K562 (cell line): ENCODE data around the gene SMIM41. TPM values are rescaled to one million over a fixed set of nuclear protein-coding genes. Genes with fewer than 3 reads are reported as not detected.

Source experiments
- ATAC-seq: fragments of 200-7000 bp; cut with Tn5 transposase; 3 replicates; pipeline ENCODE4 v1.9.1; 2020; ENCODE audit warnings: moderate library complexity
- BruUV-seq: library from RNA; stranded (reverse); fragments of 400-500 nt; replicated peaks from 2 replicates; lab custom pipeline; 2021; lab: Mats Ljungman, UMichigan
- CTCF ChIA-PET: fragments of 300-600 bp; formaldehyde crosslinking; extraction: SDS; loops from one replicate; lab custom pipeline; 2021; ENCODE audit warnings: low intra/inter-chr PET ratio; lab: Yijun Ruan, JAX
- POLR2A ChIA-PET: fragments of 300-600, 350-650 bp; sonication (Branson Sonifier 250); formaldehyde crosslinking; extraction: SDS; loops from one replicate; lab custom pipeline; 2021; ENCODE audit warnings: antibody characterized with exemption, inconsistent platforms; lab: Yijun Ruan, JAX
- DNase-seq, 4 experiments: peaks; one replicate each; pipeline versions ENCODE4 v3.0.0 to v3.0.0-alpha.2; 2011 to 2018; ENCODE audit warnings: low spot score in 3 of 4, mixed read lengths in 3 of 4; ENCODE audit errors: extremely low read depth in 1 of 4
- FAIRE-seq: peaks from 2 replicates; lab custom pipeline; 2011; peaks lifted over from hg19 to GRCh38; lab: Jason Lieb, UNC
- H2AFZ ChIP-seq: 2 replicates; pipeline ENCODE4 v1.6.0; 2011; ENCODE audit warnings: low read depth, low read length, control low read depth, inconsistent platforms
- H3K27ac ChIP-seq: fragments of 200-600 bp; 3 replicates; pipeline ENCODE4 v1.8.0; 2011; ENCODE audit warnings: low read depth, mild to moderate bottlenecking, control low read depth, inconsistent platforms, low read length, moderate library complexity, mixed read lengths; ENCODE audit errors: extremely low read depth
- H3K27me3 ChIP-seq, 2 experiments: fragments of 300-600 bp in 1 of 2; 2 replicates in 1 of 2; 3 replicates in 1 of 2; pipeline versions ENCODE4 v1.6.0 to v1.8.0; 2011; ENCODE audit warnings: inconsistent platforms in 2 of 2, low read length in 2 of 2, mild to moderate bottlenecking in 1 of 2, mixed read lengths in 1 of 2, moderate library complexity in 1 of 2; ENCODE audit not compliant: control insufficient read depth in 2 of 2, insufficient read depth in 2 of 2
- H3K36me3 ChIP-seq: fragments of 300-600 bp; 3 replicates; pipeline ENCODE4 v1.8.0; 2011; ENCODE audit warnings: mild to moderate bottlenecking, low read length, inconsistent platforms; ENCODE audit not compliant: control insufficient read depth, insufficient read depth
- H3K4me1 ChIP-seq, 2 experiments: fragments of 200-600 bp in 1 of 2; replicated peaks in 1 of 2; 2 replicates in 1 of 2; 3 replicates in 1 of 2; pipeline versions ENCODE4 v1.5.1 to v1.8.0; 2011; ENCODE audit warnings: inconsistent platforms in 2 of 2, low read length in 2 of 2, mild to moderate bottlenecking in 1 of 2, mixed read lengths in 1 of 2, moderate library complexity in 1 of 2; ENCODE audit not compliant: control insufficient read depth in 2 of 2, insufficient read depth in 2 of 2
- H3K4me2 ChIP-seq: 2 replicates; pipeline ENCODE4 v1.6.1; 2011; ENCODE audit warnings: low read length, control low read depth, inconsistent platforms, mixed read lengths; ENCODE audit not compliant: insufficient read depth
- H3K4me3 ChIP-seq: fragments of 200-600 bp; sonication (generic), shearing (Covaris generic); 2 replicates; pipeline ENCODE4 v1.5.1; 2016; ENCODE audit warnings: control low read depth, inconsistent platforms
- H3K79me2 ChIP-seq: fragments of 200-600 bp; 3 replicates; pipeline ENCODE4 v1.8.0; 2011; ENCODE audit warnings: low read length, inconsistent platforms; ENCODE audit not compliant: control insufficient read depth, insufficient read depth
- H3K9ac ChIP-seq, 2 experiments: 2 replicates each; pipeline versions ENCODE4 v1.6.0 to v1.6.1; 2011; ENCODE audit warnings: low read depth in 2 of 2, low read length in 2 of 2, control low read depth in 1 of 2, inconsistent platforms in 1 of 2, mild to moderate bottlenecking in 1 of 2, mixed read lengths in 1 of 2; ENCODE audit not compliant: insufficient read depth in 1 of 2
- H3K9me1 ChIP-seq: one replicate; pipeline ENCODE4 v1.6.0; 2011; ENCODE audit warnings: inconsistent platforms, mild to moderate bottlenecking, low read length, moderate library complexity; ENCODE audit not compliant: control insufficient read depth, insufficient read depth
- H3K9me3 ChIP-seq: replicated peaks from 2 replicates; pipeline ENCODE4 v1.5.1; 2011; ENCODE audit warnings: low read depth, low read length, inconsistent platforms; ENCODE audit not compliant: control insufficient read depth, insufficient read depth
- H4K20me1 ChIP-seq: replicated peaks from 2 replicates; pipeline ENCODE4 v1.6.1; 2011; ENCODE audit warnings: low read length, inconsistent platforms, mixed read lengths; ENCODE audit not compliant: control insufficient read depth, insufficient read depth
- HOMEZ ChIP-seq: fragments of 250-450 bp; sonication (Bioruptor Pico); IDR thresholded peaks from 2 replicates; pipeline ENCODE4 v1.4.0; 2020; ENCODE audit warnings: mild to moderate bottlenecking, moderate library complexity
- NCOR1 ChIP-seq: fragments of 450-650 bp; IDR thresholded peaks from 2 replicates; pipeline ENCODE4 v1.6.1; 2016; ENCODE audit warnings: mild to moderate bottlenecking, moderate library complexity
- NFXL1 ChIP-seq: fragments of 450-650 bp; formaldehyde crosslinking; IDR thresholded peaks from 2 replicates; pipeline ENCODE4 v1.4.0; 2021; ENCODE audit warnings: mild to moderate bottlenecking
- RBM34 ChIP-seq: fragments of 200-400 bp; formaldehyde crosslinking; IDR thresholded peaks from 2 replicates; pipeline ENCODE4 v1.6.1; 2018; ENCODE audit warnings: low read length, borderline replicate concordance; ENCODE audit not compliant: insufficient read depth
- RCOR1 ChIP-seq, 2 experiments: IDR thresholded peaks; 2 replicates each; pipeline ENCODE4 v1.6.1; 2012; ENCODE audit warnings: low read depth in 2 of 2, low read length in 2 of 2, borderline replicate concordance in 1 of 2, improper control_type of control experiment in 1 of 2
- RERE ChIP-seq: sonication (generic); formaldehyde crosslinking; IDR thresholded peaks from 2 replicates; pipeline ENCODE4 v1.8.0; 2023; ENCODE audit warnings: missing genetic modification reagents, mild to moderate bottlenecking, borderline replicate concordance
- SNIP1 ChIP-seq: fragments of 450-650 bp; IDR thresholded peaks from 2 replicates; pipeline ENCODE4 v1.7.1; 2017; ENCODE audit warnings: low read depth, mild to moderate bottlenecking
- ZNF23 ChIP-seq: fragments of 250-450 bp; sonication (Bioruptor Pico); IDR thresholded peaks from 2 replicates; pipeline ENCODE4 v1.4.0; 2020; ENCODE audit warnings: mild to moderate bottlenecking
- ZNF41 ChIP-seq: fragments of 250-450 bp; sonication (Bioruptor Pico); conservative IDR thresholded peaks from 2 replicates; pipeline ENCODE4 v1.4.0; 2020; ENCODE audit warnings: mild to moderate bottlenecking
- ZNF668 ChIP-seq: fragments of 250-450 bp; sonication (Bioruptor Pico); IDR thresholded peaks from 2 replicates; pipeline ENCODE4 v1.8.0; 2022; ENCODE audit warnings: mild to moderate bottlenecking, inconsistent platforms
- WGBS: fragments of 100-300 bp; shearing (Covaris generic); methylation state at CpG from one replicate; pipeline ENCODE4 v1.1.6; 2016; ENCODE audit warnings: low coverage, mixed read lengths; ENCODE audit not compliant: insufficient coverage; ENCODE audit errors: missing lambda C conversion rate; 5-methylcytosine and 5-hydroxymethylcytosine counted together
- in situ Hi-C: fragments of 300-500 bp; cut with MboI; formaldehyde crosslinking; loops from 4 replicates; pipeline ENCODE4 v1.15.0; 2018; ENCODE audit warnings: inconsistent platforms, mixed read lengths
- intact Hi-C: fragments of 100-400 bp; cut with micrococcal nuclease; formaldehyde crosslinking; loops from 2 replicates; pipeline ENCODE4 v1.14.2; 2022
- polyA plus RNA-seq, 8 experiments: library from polyadenylated mRNA; depleted of rRNA in 4 of 8; stranded (reverse) in 5 of 8; unstranded in 3 of 8; fragments of >200 nt; fragmentation: Nextera tagmentation in 2 of 8; fragmentation: Illumina TruSeq in 1 of 8; extraction: Ambion mirVana in 2 of 8; extraction: Trizol in 1 of 8; gene quantifications; 2 replicates each; pipeline versions ENCODE4 v1.2.1 to v1.2.3, GENCODE V29; 2011 to 2014; ENCODE audit warnings: inconsistent platforms in 1 of 8, missing spikeins in 1 of 8
- total RNA-seq, 7 experiments: library from RNA; depleted of rRNA in 6 of 7; stranded (reverse); fragments of >200 nt in 6 of 7; fragmentation: Illumina TruSeq in 2 of 7; extraction: Trizol in 2 of 7; gene quantifications; 2 replicates each; pipeline versions ENCODE4 v1.2.1 to v1.2.3, GENCODE V29; 2011 to 2021; ENCODE audit warnings: low replicate concordance in 1 of 7

SMIM41 gene
- total and polyA plus RNA-seq, 9 of the 15 experiments (the other 6 are each of a cell fraction or from before 2014, with no cell fraction given) = not detected

DNA sequence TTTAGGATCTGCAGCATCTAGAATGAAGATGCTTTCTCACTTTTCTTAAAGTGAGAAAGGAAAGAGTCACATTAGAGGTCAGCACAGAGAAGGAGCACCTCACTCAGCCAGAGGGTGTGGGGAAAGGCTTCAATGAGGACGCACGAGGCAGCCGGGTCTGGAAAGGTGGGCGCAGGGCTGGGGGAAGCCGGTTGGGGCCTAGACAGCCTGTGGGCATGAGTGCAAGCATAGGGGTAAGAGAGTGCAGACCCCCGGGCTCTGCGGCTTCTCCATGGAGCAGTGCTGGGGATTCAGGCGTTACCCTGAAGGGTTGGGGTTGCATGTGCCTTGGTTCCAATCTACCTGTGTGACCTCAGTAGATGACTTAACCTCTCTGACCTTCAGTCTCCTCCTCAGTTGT is 62.4 kb downstream of the SMIM41 start:
- H3K9ac ChIP-seq = no peak overlapping the region
- CTCF ChIA-PET = no interaction called here
- H3K9me1 ChIP-seq = no peaks in the 10 kb centered on the region
- peaks cover 14 to 24% of the 10 kb centered on the region in 2 experiments; a peak in 4 of 5 replicates for H3K27me3 ChIP-seq
- no peak overlapping the region for H2AFZ ChIP-seq
- POLR2A ChIA-PET = no interaction called here
- no peaks in the 10 kb centered on the region; the same call in 1 of the 2 replicates for H4K20me1 ChIP-seq
- WGBS = 6% methylated on average over 8 of the region's 8 CpGs
- TF ChIP-seq ZNF23 (CRISPR knock-in tag) = no peak
- no peak for TF ChIP-seq HOMEZ
- TF ChIP-seq RBM34 = no peak
- TF ChIP-seq RCOR1 (IDR thresholded peaks at IDR 0.05; ENCODE audit: borderline replicate concordance in 1 of 2, low read depth in 2 of 2, low read length in 2 of 2) = no peak
- no peak for TF ChIP-seq SNIP1
- TF ChIP-seq ZNF668 (CRISPR knock-in tag) = no peak
- no peak for TF ChIP-seq ZNF41 (CRISPR knock-in tag)
- TF ChIP-seq NCOR1 = no peak
- TF ChIP-seq NFXL1 = no peak
- TF ChIP-seq RERE (CRISPR knock-in tag) = no peak
- DNase-seq = no peak
- peaks cover 0 to 16% of the 10 kb centered on the region in 2 experiments; a peak in 2 of 5 replicates for H3K4me1 ChIP-seq
- no peaks in the 10 kb centered on the region for H3K36me3 ChIP-seq
- no peak overlapping the region for H3K4me3 ChIP-seq
- no peak for FAIRE-seq
- no peaks in the 10 kb centered on the region for H3K9me3 ChIP-seq
- no peak overlapping the region for H3K27ac ChIP-seq
- intact Hi-C loops = no loop called here
- no peaks in the 10 kb centered on the region for H3K79me2 ChIP-seq
- no peak for ATAC-seq
- BruUV-seq = no TSS peak
- in situ Hi-C loops = no loop called here
- H3K4me2 ChIP-seq = no peak overlapping the region
